Right lung (tissue), 5 donors: Measurements from ENCODE around the gene MRGPRE. TPM values are rescaled to one million over a fixed set of nuclear protein-coding genes. Genes with fewer than 3 reads are reported as not detected.

ENCODE experiments used
- DNase-seq, 2 donors: peaks; one replicate each; pipeline ENCODE4 v3.0.0-alpha.2; 2013
- polyA plus RNA-seq, 5 donors: library from polyadenylated mRNA; unstranded; fragments of 120-200 nt; gene quantifications; one replicate each; pipeline versions ENCODE4 v1.2.1 to v1.2.3, GENCODE V29; 2013; ENCODE audit warnings: inconsistent platforms in 1 of 5, low replicate concordance in 1 of 5; ENCODE audit not compliant: insufficient read length in 5 of 5, insufficient read depth in 1 of 5

Gene MRGPRE
- polyA plus RNA-seq, 5 donors: 0.17 TPM; not detected in 4

- no peak for DNase-seq
Measured at GRCh38 chr11:3178349-3178748, 53.9 kb downstream of the MRGPRE start.

DNA sequence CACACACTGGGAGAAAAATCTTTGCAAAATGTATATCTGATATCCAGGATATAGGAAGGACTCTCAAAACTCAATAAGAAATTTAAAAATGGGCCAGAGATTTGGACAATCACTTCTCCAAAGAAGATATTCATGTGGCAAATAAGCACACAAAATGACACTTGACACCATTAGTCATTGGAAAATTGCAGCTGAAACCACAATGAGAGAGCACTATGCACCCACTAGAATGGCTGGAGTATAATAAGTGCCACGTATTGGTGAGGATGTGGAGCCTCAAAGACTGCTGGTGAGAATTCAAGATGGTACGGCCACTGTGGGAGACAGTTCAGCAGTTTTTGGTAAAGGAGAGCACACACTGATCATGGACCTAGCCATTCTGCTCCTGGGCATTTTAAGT lies 54.3 kb downstream of the MRGPRE start:
- no peak for DNase-seq

Other genes with a start within 250 kb of the MRGPRE start
- gene NAP1L4, start 240.1 kb downstream of the MRGPRE start, polyA plus RNA-seq: 100 to 1,000 TPM; 144 to 206 (median 190) TPM
- gene CARS1, start 175.0 kb downstream of the MRGPRE start, polyA plus RNA-seq: 10 to 100 TPM; 28.4 to 33.0 (median 32.2) TPM
- gene OSBPL5, start 67.1 kb downstream of the MRGPRE start, polyA plus RNA-seq: 10 to 100 TPM; 18.3 to 36.7 (median 27.8) TPM
- not detected for gene MRGPRG, start 13.6 kb downstream of the MRGPRE start, polyA plus RNA-seq
- gene ZNF195, start 146.7 kb upstream of the MRGPRE start, polyA plus RNA-seq: 10 to 100 TPM; 31.3 to 46.5 (median 35.0) TPM